Ishikawa (cell line): ENCODE results near the gene VPS35L.

ENCODE experiments used
- CEBPB ChIP-seq: IDR thresholded peaks from 2 replicates; pipeline ENCODE4 v1.6.1; 2012
- CREB1 ChIP-seq: IDR thresholded peaks from 2 replicates; pipeline ENCODE4 v1.6.1; 2012; ENCODE audit warnings: low read depth
- EGR1 ChIP-seq: IDR thresholded peaks from 2 replicates; pipeline ENCODE4 v1.6.1; 2012
- EP300 ChIP-seq: IDR thresholded peaks from 2 replicates; pipeline ENCODE4 v1.6.1; 2012; ENCODE audit warnings: borderline replicate concordance
- FOXM1 ChIP-seq: IDR thresholded peaks from 2 replicates; pipeline ENCODE4 v1.6.1; 2012; ENCODE audit warnings: low read depth, borderline replicate concordance
- MAX ChIP-seq: IDR thresholded peaks from 2 replicates; pipeline ENCODE4 v1.6.1; 2012
- NFIC ChIP-seq: IDR thresholded peaks from 2 replicates; pipeline ENCODE4 v1.6.1; 2012
- RAD21 ChIP-seq: IDR thresholded peaks from 2 replicates; pipeline ENCODE4 v1.6.1; 2012; ENCODE audit warnings: low read depth
- REST ChIP-seq: IDR thresholded peaks from 2 replicates; pipeline ENCODE4 v1.6.1; 2012; ENCODE audit warnings: low read depth, mild to moderate bottlenecking
- TAF1 ChIP-seq: IDR thresholded peaks from 2 replicates; pipeline ENCODE4 v1.6.1; 2012; ENCODE audit warnings: low read depth, mild to moderate bottlenecking
- TCF12 ChIP-seq: IDR thresholded peaks from 2 replicates; pipeline ENCODE4 v1.6.1; 2012; ENCODE audit warnings: low read depth
- TEAD4 ChIP-seq: IDR thresholded peaks from 2 replicates; pipeline ENCODE4 v1.6.1; 2012
- USF1 ChIP-seq: IDR thresholded peaks from 2 replicates; pipeline ENCODE4 v1.6.1; 2012
- YY1 ChIP-seq: IDR thresholded peaks from 2 replicates; pipeline ENCODE4 v1.6.1; 2012; ENCODE audit warnings: low read depth
- ZBTB7A ChIP-seq: IDR thresholded peaks from 2 replicates; pipeline ENCODE4 v1.6.1; 2012; ENCODE audit warnings: low read depth

The VPS35L gene

GRCh38 chr16:19706846-19707245, 151.3 kb downstream of the VPS35L start:
- TF ChIP-seq CEBPB (no peak), NFIC (no peak), FOXM1 (no peak), CREB1 (no peak), USF1 (no peak), EP300 (no peak), REST (no peak), YY1 (no peak), RAD21 (no peak), TAF1 (no peak), TCF12 (no peak), TEAD4 (no peak), EGR1 (no peak)

- no peak for TF ChIP-seq TCF12
- no peak for TF ChIP-seq ZBTB7A
- no peak for TF ChIP-seq MAX
- no peak for TF ChIP-seq TAF1
These were observed 152.2 kb downstream of the VPS35L start for GRCh38 chr16:19707569-19708295.

GRCh38 chr16:19708296-19709205, 153.0 kb downstream of the VPS35L start:
- TF ChIP-seq CEBPB (no peak), NFIC (no peak)

GRCh38 chr16:19709381-19710136, 154.1 kb downstream of the VPS35L start:
- TF ChIP-seq RAD21 (no peak), EP300 (no peak), FOXM1 (no peak), CREB1 (no peak), TCF12 (no peak), YY1 (no peak), NFIC (no peak), TEAD4 (no peak), EGR1 (no peak), USF1 (no peak), MAX (no peak), TAF1 (no peak)

GRCh38 chr16:19710191-19710908, 154.8 kb downstream of the VPS35L start:
- TF ChIP-seq USF1 (no peak), RAD21 (no peak), EGR1 (no peak), MAX (no peak), TAF1 (no peak), ZBTB7A (no peak), REST (no peak), CEBPB (no peak), EP300 (no peak), CREB1 (no peak), TEAD4 (no peak), NFIC (no peak), TCF12 (no peak), FOXM1 (no peak)
